ENCODE results near the gene RNASE7.

Gene RNASE7

GRCh38 chr14:21068521-21069387 is 26.6 kb downstream of the RNASE7 start:
- no peak for DNase-seq (ENCODE audit: low read depth)

DNA sequence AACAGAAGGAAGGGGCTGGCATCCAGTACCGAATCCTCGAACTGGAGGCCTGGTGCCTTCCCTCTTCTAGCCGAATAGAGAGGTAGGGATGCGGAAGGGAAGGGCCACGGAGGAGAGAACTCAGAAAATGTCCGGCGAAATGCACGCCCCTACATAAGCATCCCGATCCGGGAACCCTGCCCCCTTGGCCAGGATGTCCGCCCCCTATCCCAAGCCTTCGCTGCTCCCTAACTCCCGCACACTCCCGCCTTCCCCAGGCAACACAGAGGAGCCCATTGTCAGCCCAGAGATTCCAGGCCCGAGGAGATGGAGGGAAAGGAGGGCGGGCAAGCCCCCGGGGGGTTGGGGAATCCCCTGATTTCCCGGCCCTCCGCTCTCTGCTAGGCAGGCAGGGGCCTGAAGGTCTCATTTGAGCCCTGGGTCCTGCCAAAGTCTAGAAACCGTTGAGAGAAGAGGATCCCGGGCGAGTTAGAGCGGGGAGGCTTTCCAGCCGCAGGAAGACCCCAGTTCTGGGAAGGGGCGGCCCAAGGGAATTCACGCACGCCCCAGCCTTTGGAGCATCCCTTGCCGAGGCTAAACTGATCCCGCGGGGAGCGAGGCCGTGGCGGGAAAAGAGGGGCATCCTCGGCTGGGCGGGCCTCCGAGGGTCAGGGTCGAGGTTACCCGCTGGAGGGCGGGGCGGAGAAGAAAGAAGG is 27.4 kb downstream of the RNASE7 start:
- DNase-seq (ENCODE audit: low read depth): no peak

GRCh38 chr14:21070083-21070609 is 28.0 kb downstream of the RNASE7 start, which contains the start of gene ARHGEF40:
Gene ARHGEF40, plus strand, starts transcription at chr14:21070304. Its CDS starts 93 bp downstream, at chr14:21070397.
- DNase-seq (ENCODE audit: low read depth): no peak

GRCh38 chr14:21070610-21071224 is 28.6 kb downstream of the RNASE7 start:
- no peak for DNase-seq (ENCODE audit: low read depth)

DNA sequence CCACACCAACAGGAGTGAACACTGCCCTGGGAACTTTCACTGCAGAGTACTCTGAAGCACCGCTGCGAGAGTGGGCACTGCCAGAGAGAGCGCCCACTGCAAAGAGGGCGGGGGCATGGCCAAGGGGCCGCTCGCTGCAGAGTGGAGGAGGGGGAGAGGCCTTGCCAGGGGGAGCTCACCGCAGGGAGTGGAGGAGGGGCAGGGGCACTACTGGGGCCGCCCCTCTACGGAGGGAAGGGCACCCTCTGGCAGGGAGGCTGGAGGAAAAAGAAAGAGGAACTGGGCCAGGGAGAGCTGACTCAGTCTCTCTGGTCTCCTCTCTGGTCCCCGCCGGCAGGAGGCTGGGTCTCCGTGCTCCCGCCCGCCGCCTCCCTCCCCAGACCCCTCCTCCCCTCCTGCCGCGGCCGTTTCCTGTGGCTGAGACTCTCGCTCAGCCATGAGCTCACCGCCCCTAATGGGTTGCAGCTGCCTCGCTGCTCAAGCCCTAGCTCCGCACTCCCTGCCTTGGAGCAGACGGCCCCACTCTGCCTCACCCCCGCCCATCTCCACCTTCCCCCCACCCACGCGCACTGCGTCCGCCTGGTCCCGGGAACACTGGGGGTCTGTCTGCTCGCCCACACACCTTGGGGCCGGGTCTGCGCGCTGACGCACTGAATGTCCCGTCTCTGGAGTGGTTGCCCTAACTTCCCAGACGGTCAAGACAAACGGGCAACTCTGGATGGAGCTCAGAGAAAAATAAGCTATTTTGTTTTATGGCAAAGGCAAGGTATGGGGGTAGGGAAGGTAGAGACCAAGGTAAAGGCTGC is 29.3 kb downstream of the RNASE7 start:
- DNase-seq (ENCODE audit: low read depth): no peak

DNA sequence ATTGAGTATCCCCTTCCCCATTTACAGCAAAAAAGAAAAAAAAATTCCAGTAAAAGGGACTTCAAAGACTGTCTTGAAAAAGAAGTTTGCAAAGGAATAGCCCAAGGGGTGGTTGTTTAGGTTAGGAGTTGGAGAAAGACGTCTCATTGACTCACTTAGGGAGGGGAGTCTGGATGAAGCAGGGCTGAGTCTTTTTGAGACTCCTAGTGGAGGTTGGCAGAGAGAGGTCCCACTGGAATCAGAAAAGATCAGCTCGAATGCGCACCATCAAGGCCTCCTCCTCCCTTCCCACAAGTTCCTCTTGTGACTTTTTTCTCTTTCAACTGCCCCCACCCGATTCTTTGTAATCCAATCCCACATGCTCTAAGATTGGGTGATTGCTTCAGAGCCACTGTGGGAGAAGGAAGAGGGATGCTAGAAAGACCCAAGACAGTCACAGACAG is 29.9 kb downstream of the RNASE7 start:
- no peak for DNase-seq (ENCODE audit: low read depth)

GRCh38 chr14:21072781-21073339 is 30.7 kb downstream of the RNASE7 start:
- DNase-seq (ENCODE audit: low read depth): no peak

DNA sequence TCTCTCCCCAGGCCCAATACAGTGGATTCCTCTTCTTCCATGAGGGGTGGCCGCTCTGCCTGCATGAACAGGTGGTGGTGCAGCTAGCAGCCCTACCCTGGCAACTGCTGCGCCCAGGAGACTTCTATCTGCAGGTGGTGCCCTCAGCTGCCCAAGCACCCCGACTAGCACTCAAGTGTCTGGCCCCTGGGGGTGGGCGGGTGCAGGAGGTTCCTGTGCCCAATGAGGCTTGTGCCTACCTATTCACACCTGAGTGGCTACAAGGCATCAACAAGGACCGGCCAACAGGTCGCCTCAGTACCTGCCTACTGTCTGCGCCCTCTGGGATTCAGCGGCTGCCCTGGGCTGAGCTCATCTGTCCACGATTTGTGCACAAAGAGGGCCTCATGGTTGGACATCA is 31.8 kb downstream of the RNASE7 start:
- no peak for DNase-seq (ENCODE audit: low read depth)

DNA sequence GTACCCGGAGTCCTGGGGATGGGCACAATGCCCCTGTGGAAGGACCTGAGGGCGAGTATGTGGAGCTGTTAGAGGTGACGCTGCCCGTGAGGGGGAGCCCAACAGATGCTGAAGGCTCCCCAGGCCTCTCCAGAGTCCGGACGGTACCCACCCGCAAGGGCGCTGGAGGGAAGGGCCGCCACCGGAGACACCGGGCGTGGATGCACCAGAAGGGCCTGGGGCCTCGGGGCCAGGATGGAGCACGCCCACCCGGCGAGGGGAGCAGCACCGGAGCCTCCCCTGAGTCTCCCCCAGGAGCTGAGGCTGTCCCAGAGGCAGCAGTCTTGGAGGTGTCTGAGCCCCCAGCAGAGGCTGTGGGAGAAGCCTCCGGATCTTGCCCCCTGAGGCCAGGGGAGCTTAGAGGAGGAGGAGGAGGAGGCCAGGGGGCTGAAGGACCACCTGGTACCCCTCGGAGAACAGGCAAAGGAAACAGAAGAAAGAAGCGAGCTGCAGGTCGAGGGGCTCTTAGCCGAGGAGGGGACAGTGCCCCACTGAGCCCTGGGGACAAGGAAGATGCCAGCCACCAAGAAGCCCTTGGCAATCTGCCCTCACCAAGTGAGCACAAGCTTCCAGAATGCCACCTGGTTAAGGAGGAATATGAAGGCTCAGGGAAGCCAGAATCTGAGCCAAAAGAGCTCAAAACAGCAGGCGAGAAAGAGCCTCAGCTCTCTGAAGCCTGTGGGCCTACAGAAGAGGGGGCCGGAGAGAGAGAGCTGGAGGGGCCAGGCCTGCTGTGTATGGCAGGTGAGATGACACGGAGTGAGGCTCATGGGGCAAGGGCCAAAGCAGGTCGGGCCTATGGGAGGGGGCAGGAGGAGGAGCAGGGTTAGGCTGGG is 32.5 kb downstream of the RNASE7 start:
- DNase-seq (ENCODE audit: low read depth): no peak

GRCh38 chr14:21075719-21076437 is 33.7 kb downstream of the RNASE7 start:
- DNase-seq (ENCODE audit: low read depth): no peak

DNA sequence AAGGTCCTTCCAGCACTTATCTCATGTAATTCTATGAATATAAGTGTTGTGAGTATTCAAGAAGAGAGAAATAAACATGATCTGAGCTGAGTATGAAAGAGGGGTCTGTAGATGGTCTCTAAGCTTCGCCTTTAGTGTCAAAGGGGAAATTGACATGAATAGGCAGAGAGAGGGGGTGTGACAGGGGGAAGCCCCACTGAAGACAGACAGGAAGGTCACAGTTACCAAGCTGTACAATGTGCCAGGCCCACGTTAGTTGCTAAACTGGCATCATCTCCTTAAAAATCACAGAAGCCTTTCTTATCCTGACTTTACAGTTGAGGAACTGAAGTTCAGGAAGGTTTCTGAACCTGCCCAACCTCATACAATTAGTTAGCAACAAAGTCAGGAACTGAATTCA is 35.5 kb downstream of the RNASE7 start:
- no peak for DNase-seq (ENCODE audit: low read depth)

DNA sequence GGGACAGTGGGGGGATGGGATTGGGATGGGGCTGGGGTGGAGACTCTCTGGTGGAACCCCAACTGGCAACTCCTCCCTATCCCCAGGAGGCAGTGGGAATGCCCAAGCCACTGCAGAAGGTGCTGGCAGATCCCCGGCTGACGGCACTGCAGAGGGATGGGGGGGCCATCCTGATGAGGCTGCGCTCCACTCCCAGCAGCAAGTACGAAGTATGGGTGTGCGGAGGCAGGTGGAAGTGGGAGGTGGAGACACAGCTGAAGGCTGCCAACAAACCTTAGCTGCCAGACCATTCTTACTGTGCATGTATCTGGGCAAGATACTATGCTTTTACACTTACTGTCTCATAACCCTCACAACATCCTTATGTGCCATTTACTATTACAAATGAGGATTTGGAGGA is 36.1 kb downstream of the RNASE7 start:
- DNase-seq (ENCODE audit: low read depth): no peak

DNA sequence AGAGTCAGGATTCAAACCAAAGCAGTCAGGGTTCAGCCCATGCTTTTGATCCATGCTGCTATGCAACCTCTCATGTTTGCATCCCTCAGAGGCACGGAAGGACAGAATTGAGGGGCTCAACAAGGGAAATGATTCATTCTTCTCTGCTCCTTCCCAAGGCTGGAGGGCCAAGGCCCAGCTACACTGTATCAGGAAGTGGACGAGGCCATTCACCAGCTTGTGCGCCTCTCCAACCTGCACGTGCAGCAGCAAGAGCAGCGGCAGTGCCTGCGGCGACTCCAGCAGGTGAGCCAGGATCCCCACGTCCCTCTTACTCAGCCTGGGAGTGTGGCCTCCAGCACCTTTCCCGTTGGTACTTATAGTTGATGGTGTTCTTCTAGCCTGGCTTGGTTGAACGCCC is 36.6 kb downstream of the RNASE7 start:
- no peak for DNase-seq (ENCODE audit: low read depth)

DNA sequence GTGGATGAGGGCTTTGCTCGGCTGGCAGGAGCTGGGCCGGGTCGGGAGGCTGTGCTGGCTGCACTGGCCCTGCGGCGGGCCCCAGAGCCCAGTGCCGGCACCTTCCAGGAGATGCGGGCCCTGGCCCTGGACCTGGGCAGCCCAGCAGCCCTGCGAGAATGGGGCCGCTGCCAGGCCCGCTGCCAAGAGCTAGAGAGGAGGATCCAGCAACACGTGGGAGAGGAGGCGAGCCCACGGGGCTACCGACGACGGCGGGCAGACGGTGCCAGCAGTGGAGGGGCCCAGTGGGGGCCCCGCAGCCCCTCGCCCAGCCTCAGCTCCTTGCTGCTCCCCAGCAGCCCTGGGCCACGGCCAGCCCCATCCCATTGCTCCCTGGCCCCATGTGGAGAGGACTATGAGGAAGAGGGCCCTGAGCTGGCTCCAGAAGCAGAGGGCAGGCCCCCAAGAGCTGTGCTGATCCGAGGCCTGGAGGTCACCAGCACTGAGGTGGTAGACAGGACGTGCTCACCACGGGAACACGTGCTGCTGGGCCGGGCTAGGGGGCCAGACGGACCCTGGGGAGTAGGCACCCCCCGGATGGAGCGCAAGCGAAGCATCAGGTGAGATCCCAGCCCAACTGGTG is 39.5 kb downstream of the RNASE7 start:
- no peak for DNase-seq (ENCODE audit: low read depth)

- DNase-seq (ENCODE audit: low read depth): no peak
These were observed 41.6 kb downstream of the RNASE7 start for GRCh38 chr14:21083565-21084325.

GRCh38 chr14:21084396-21084795 is 42.2 kb downstream of the RNASE7 start:
- DNase-seq (ENCODE audit: low read depth): no peak

- DNase-seq (ENCODE audit: low read depth): no peak
These were observed 43.1 kb downstream of the RNASE7 start for GRCh38 chr14:21084998-21085853.

- DNase-seq (ENCODE audit: low read depth): no peak
These were observed 44.7 kb downstream of the RNASE7 start for GRCh38 chr14:21086908-21087293.
